HG02759 (cell line): ENCODE results near the gene VAPB.

Experiments
- ATAC-seq: cut with Tn5 transposase; IDR thresholded peaks from one replicate; pipeline ENCODE4 v1.9.1; 2021; ENCODE audit warnings: mild to moderate bottlenecking, moderate library complexity; ENCODE audit not compliant: unreplicated experiment

Gene VAPB

GRCh38 chr20:58433759-58434158 lies 44.7 kb downstream of the VAPB start:
- ATAC-seq = no peak

DNA sequence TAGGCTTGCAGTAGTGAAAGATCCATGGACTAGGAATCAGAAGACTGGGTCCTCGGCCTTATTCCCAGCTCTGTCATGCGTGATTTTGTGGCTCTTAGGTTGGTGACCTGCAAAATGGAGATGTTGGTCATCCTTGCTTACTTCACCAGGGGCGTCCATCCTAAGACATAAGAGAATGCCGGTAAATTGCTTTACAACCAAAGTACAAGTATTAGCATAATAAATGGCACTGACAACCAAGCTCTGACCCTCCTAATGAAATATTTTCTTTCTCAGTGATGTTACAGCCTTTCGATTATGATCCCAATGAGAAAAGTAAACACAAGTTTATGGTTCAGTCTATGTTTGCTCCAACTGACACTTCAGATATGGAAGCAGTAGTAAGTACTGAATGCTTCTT lies 45.3 kb downstream of the VAPB start:
- ATAC-seq = no peak

DNA sequence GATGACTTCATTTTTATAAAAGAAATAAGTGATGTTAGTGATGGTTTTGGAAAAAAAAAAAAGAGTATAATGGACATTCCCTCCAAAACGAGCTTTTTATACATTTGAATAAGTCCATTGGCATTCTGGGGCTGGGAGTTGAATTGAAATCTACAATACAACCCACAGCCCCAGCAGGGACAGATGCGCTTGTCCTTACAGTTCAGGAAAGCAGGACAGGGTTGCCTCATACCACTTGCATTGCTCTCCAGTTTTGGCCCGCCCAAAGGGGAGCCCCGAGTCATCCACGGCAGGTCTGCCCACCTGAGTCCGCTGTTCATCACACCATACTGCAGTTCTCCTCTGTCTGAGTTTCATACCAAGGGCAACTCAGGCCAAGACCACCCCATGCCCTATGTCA lies 46.2 kb downstream of the VAPB start:
- no peak for ATAC-seq

DNA sequence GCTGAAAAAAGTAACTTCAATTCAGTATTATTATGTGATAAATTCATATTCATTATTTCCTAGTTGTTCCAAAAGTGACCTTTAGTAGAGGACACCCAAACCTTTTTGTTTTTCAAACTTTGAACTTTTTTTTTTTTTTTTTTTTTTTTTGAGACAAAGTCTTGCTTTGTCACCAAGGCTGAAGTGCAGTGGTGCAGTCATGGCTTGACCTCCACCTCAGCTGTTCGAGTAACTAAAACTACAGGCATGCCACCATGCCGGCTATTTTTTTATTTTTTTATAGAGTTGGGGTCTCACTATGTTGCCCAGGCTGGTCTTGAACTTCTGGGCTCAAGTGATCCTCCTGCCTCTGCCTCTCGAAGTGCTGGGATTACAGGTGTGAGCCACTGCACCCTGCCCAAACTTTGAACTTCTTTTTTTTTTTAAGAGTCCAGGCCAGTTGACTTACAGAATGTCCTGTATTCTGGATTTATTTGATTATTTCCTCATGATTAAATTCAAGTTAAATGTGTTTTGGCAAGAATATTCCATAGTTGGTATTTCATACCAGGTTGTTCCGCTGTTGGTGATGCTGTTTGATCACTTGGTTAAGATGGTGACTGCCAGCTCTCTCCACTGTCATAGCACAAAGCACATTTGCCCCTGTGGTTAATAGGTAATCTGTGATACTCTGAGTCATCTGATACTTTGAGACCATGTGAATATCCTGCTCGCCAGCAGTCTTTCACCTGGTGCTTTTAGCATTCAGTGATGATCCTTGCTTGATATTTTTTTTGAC lies 48.0 kb downstream of the VAPB start:
- peak; percentile 87 for ATAC-seq

DNA sequence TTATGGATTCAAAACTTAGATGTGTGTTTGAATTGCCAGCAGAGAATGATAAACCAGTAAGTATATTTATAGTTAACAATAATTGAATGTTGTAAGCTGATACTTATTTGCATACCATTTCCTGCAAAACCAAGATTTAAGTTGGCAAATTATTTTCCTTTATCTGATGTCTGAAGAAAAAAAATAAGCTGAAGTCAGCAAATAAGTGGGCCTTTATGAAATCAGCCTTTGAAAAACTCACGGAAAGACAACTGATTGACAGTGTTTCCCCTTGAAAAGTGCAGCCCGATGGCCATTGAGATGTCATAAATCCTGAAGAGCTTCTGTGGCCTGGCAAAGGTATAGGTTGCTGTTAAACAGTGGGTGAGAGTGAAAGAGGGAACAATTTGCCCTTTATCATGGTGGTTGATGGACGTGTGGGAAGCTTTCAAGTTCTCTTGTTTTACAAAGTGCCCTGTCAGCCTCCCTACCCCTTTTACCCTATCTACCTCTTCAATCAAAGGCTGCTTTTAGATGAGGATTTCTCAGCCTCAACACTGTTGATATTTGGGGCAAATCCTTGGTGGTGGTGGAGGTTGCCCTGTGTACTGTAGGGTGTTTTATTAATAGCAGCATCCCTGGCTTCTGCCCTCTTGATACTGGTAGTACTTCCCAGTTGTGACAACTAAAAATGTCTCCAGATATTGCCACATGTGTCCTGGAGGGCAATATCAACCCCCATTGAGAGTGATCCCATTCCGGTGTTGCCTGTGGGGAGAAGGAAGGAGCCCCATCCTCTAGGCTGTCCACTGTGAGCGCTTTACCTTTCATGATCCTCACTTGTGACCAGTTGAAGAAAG lies 50.2 kb downstream of the VAPB start:
- no peak for ATAC-seq

- no peak for ATAC-seq
These were observed 51.2 kb downstream of the VAPB start for GRCh38 chr20:58440021-58440767.

DNA sequence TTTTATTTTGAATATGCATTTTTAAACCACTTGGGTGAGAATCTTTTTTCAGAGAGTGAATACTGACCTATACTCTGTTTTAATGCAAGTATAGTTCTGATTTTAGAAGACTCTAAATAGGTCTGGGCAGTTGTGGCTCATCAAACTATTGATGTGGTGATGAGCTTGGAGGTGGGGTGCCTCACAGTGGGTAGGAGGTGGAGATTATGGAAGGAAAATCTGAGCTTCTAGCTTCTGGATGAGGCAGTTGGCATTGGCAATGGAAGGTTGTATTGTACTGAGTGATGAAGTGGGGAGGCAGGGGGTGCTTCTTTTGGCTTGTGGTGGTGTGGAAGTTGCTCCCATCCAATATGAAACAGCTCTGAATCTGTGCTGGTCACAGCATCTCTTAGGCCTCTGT lies 52.7 kb downstream of the VAPB start:
- ATAC-seq = no peak

- no peak for ATAC-seq
These were observed 55.8 kb downstream of the VAPB start for GRCh38 chr20:58444746-58445255.

DNA sequence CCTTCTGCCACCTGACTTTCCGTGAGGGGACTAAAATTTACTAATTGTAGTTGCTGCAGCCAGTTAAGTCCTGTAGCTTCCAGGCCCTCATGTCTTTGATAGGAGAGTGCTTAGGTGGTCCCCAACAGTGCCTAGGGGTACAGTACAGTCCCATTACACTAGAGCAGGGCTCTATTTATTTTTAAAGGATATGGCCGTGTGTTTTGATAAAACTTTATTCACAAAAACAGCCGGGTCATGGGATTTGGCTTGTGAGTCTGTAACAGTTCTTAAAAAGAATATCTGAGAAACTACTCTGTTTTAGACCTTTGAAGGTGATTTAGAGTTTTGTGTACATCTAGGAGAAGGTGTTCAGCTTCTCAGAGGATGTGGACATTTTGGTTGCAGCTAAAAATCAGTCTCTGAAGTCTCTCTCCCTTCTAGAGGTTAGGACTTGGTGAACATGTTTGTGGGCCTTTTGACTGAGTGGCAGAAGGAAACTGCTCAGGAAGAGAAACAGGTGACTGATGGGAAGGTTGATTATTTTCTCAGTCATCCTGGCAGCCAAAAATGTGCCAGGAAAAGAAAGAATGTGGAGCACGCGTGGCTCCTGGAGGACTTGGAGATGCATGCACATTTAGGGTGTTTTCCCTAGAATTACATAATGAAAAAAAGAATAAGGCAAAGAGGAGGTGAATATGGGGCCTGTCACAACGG lies 57.4 kb downstream of the VAPB start:
- no peak for ATAC-seq

DNA sequence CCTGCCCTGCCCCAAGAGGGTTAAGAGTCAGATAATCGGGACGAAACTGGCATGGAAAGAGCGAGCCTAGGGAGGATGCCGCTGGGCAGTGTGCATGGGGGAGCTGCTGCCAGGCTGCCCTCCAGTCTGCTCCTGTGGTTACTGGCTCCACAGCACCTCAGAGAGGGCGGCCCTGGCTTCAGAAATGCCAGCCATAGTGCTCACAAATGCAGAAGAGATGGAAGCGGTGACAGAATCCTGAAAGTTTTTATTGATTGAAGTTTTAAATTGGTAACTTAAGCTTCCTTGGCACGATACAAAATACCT lies 57.9 kb downstream of the VAPB start:
- ATAC-seq = no peak

DNA sequence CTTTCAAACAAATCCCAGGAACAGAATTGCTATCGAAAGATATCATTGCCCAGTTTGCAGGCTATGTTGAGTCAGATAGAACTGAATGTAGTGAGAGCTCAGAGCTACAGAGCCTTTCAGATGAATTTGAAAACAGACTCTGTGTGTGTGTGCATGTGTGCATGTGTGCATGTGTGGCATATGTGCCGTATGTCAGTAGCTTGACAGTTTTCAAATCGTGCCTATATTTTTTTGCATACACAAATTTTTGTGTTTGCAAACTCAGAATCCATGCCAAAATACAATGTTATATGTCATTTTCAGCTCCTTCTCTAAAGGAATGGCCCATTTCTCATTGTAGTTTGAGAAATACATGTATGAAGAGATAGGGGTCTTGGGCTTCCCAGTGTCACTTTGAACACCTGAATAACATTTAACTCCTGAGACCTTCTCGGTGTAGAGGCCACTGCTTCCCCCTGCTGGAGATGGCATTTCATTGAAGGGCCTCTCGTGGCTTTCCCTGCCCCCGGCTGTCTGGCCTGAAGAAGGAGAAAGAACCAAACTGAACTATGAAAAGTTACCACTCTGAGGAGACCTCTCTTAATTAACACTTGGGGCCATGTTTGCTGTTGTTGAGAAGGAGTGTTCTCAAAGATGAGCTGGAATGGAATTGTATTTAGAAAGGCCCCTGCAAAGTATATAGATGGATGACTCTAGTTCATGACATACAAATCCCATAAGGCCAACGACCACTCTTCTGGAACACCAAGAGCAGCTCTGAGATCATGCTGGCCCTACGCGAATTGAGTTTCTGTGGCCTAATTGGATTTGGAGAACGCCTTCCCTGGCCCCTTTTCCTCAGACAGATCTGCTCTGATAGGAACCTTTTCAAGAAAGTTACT lies 58.7 kb downstream of the VAPB start:
- peak; percentile 60 for ATAC-seq

- no peak for ATAC-seq
These were observed 59.9 kb downstream of the VAPB start for GRCh38 chr20:58448958-58449357.

DNA sequence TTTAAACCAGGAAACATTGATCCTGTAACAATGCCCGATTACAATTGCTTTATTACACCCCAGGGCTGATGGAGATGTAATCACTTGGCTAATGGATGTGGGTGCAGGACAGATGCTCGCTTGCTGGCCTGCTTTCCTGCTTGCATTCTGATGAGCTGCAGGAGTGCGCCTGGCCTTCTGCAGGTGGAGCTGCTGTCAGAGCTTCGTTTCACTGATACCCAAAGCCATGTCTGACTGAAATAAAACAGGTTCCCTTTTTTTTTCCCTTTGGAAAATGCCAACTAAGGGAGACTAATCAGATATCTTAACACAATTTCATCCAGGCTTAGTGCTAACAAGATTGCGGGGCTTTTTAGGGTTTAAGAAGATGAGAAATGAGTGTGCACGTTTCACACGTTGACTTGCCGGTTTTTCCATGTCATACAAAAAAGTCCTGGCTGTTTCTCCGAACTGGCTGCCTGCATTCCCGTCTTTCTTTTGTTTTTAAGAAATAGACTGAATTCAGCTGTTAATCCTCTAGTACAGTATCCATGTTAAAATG lies 60.7 kb downstream of the VAPB start:
- ATAC-seq = no peak

DNA sequence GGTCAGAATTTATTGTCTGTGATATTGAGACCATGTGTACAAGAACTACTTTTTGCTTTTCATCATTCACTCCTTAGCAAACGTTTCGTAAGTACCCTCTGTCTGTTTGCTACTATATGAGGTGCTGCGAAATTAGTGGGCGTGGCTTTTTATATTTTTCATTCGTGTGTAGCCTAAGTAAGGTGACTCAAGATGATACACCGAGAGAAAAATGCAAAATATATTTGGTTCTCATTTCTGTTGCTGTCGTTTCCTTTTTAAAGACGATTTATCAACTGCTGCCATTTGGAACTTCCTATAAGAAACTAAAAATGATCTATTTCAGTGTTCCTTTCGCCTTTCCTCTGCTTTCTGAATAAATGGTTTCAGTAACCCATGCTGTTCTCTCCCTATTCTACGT lies 61.2 kb downstream of the VAPB start:
- peak; percentile 55 for ATAC-seq

DNA sequence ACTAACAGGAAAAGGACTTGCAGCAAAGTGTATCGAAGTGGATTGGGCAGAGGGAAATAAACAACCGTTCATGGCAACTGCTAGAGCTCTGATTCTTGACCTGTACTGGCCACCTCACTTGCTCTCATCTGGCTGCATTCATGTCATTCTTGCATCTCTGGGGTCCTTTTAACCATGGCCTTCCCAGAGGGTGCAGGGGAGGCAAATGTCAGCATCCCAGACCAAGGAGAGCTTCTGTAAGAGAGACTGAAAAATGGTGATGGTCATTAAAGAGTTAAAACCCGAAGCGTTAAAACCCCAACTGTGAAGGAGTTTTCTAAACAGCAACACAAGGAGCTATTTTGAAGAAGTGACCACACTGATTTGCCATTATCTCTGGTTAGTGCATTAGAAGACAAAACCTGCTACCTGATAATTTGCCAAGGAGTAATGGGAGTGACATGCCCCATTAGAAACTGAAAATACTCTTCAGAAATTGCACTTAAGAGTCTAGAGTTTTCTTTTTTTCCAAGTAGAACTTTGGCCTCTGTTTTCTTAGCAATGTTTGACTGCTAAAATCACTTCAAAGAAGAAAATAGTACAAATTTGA lies 63.7 kb downstream of the VAPB start:
- ATAC-seq = no peak

DNA sequence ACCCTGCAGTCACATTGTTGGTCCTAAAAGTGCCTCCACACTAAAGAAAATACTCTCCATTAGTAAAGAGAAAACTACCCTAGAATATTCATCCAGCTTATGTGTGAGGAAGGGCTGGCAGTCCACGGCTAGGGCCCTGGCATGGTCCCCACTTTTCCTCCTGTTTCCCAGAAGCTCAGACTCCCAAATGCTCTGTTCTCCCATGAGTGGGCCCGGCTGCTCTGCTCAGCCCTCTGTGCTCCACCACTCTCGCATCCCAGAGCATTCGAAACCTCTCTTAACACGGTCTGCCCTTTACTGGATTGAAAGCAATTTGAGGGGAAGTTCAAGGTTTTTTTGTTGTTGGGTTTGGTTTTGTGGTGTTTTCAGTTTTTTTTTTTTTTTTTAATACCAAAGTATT lies 64.4 kb downstream of the VAPB start:
- ATAC-seq = no peak

- no peak for ATAC-seq
These were observed 65.4 kb downstream of the VAPB start for GRCh38 chr20:58454460-58454859.

DNA sequence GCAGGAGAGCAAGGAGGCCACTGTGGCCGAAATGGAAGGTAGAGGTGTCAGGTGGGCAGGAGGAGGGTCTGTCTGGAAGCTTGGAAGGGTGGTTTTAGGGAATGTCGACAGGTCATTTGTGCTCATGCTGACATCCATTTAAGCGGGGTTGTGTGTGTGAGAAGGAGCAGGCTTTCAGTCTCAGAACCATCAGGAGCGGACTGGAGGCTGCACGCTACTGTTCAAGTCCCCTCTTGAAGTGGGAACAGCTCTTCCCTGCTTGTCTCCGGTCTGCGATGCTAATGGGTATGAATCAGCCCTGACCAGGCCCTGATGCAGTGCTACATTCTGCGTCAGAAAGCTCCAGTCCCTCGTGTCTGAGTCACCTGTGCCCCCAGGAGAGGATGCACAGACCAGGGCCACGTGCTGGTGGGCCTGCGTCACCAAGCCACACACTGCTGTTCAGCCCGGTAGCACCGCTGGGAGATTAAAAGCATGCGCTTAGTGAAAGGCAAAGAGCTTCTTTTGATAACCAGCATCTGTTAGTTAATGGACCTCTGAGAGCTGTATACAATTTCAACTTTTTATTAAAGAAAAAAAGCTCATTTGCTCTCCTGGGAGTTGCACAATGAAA lies 68.2 kb downstream of the VAPB start:
- ATAC-seq = no peak
